ENCODE results near the gene PLG.
"Not testable (repeated sequence)": the region's sequence is repeated elsewhere in the genome, so short reads cannot be mapped to it uniquely, and the experiment has no call there.

Gene PLG

GRCh38 chr6:160775792-160776580 is 73.9 kb downstream of the PLG start:
- DNase-seq: no peak

GRCh38 chr6:160779095-160779494 is 77.1 kb downstream of the PLG start:
- not testable (repeated sequence) for DNase-seq

More at GRCh38 chr6:160775792-160776580, 73.9 kb downstream of the PLG start:
- ATAC-seq: no peak

GRCh38 chr6:160780656-160781055 is 78.6 kb downstream of the PLG start:
- not testable (repeated sequence) for DNase-seq

More at GRCh38 chr6:160779095-160779494, 77.1 kb downstream of the PLG start:
- ATAC-seq: not testable (repeated sequence)

GRCh38 chr6:160781298-160781697 is 79.3 kb downstream of the PLG start:
- DNase-seq: no peak
- ATAC-seq: no peak

More at GRCh38 chr6:160780656-160781055, 78.6 kb downstream of the PLG start:
- not testable (repeated sequence) for ATAC-seq

GRCh38 chr6:160782228-160782627 is 80.2 kb downstream of the PLG start:
- DNase-seq (no peak), ATAC-seq (no peak)

GRCh38 chr6:160783741-160784140 is 81.7 kb downstream of the PLG start:
- ATAC-seq (no peak), DNase-seq (no peak)

GRCh38 chr6:160788126-160788525 is 86.1 kb downstream of the PLG start:
- not testable (repeated sequence) for ATAC-seq, DNase-seq

GRCh38 chr6:160788806-160789205 is 86.8 kb downstream of the PLG start:
- DNase-seq (no peak), ATAC-seq (no peak)

GRCh38 chr6:160789263-160790027 is 87.4 kb downstream of the PLG start:
- no peak for DNase-seq
- no peak for ATAC-seq

GRCh38 chr6:160790028-160790792 is 88.2 kb downstream of the PLG start:
- ATAC-seq: no peak

GRCh38 chr6:160791459-160791858 is 89.4 kb downstream of the PLG start:
- no peak for ATAC-seq
- no peak for DNase-seq

More at GRCh38 chr6:160790028-160790792, 88.2 kb downstream of the PLG start:
- no peak for DNase-seq

GRCh38 chr6:160791981-160792418 is 90.0 kb downstream of the PLG start:
- no peak for ATAC-seq
- no peak for DNase-seq

GRCh38 chr6:160792708-160793107 is 90.7 kb downstream of the PLG start:
- ATAC-seq: no peak
- DNase-seq: no peak

- ATAC-seq (no peak), DNase-seq (no peak)
Measured at GRCh38 chr6:160793652-160794051, 91.6 kb downstream of the PLG start.

- no peak for ATAC-seq
- DNase-seq: no peak
Measured at GRCh38 chr6:160795721-160796120, 93.7 kb downstream of the PLG start.

- DNase-seq (no peak), ATAC-seq (no peak)
Measured at GRCh38 chr6:160798625-160799024, 96.6 kb downstream of the PLG start.

GRCh38 chr6:160799801-160800506 is 97.9 kb downstream of the PLG start:
- ATAC-seq: no peak
- DNase-seq: no peak

- DNase-seq (no peak), ATAC-seq (no peak)
Measured at GRCh38 chr6:160801418-160801817, 99.4 kb downstream of the PLG start.

GRCh38 chr6:160802049-160802448 is 100.0 kb downstream of the PLG start:
- DNase-seq, ATAC-seq: not testable (repeated sequence)
